ENCODE measurements around the gene C1QTNF9. TPM values are rescaled to one million over a fixed set of nuclear protein-coding genes. Genes with fewer than 3 reads are reported as not detected.

The C1QTNF9 gene
- total and polyA plus RNA-seq, 2 of the 4 experiments (the other 2 are of a cell fraction): 0.18 to 0.21 TPM

GRCh38 chr13:24348385-24348784 is 39.0 kb downstream of the C1QTNF9 start:
- WGBS, 2 experiments (ENCODE audit: extremely low coverage in 2 of 2, insufficient read length in 1 of 2): 20% methylated on average over 1 of the region's 5 CpGs; no CpG with 5 or more reads in 1 of the 2 experiments
- Histone ChIP-seq H3K36me3 (ENCODE audit: control insufficient read depth, insufficient read depth, low read length) (no peaks in the 10 kb centered on the region), H2BK20ac (ENCODE audit: low read depth, low read length) (no peak overlapping the region), H2BK15ac (ENCODE audit: low read depth, low read length) (no peak overlapping the region), H3K9me1 (ENCODE audit: insufficient read depth, low read length) (no peaks in the 10 kb centered on the region), H4K91ac (ENCODE audit: insufficient read depth, low read depth, low read length) (no peak overlapping the region), H3K27ac (ENCODE audit: insufficient read depth, low read length) (no peak overlapping the region), H3K27me3 (ENCODE audit: control insufficient read depth, insufficient read depth, low read length) (peaks cover 6% of the 10 kb centered on the region; the same call in 1 of the 2 replicates), H4K20me1 (ENCODE audit: insufficient read depth, low read length) (no peaks in the 10 kb centered on the region), H3K79me1 (ENCODE audit: low read depth in 1 of 2, low read length in 2 of 2) (no peaks in the 10 kb centered on the region), H3K56ac (ENCODE audit: extremely low read depth, insufficient read depth, low read length) (no peak overlapping the region), H4K8ac (ENCODE audit: low read depth in 2 of 2, low read length in 2 of 2) (no peak overlapping the region), H3K18ac (ENCODE audit: low read depth, low read length) (no peak overlapping the region), H3K9me3 (ENCODE audit: control insufficient read depth, insufficient read depth, low read length) (no peaks in the 10 kb centered on the region), H3K9ac (ENCODE audit: low read depth, low read length) (no peak overlapping the region), H2AK5ac (ENCODE audit: low read depth, low read length) (no peak overlapping the region), H3K4me2 (ENCODE audit: low read depth, low read length) (no peak overlapping the region), H3K4me1 (ENCODE audit: control insufficient read depth, insufficient read depth, low read length) (no peaks in the 10 kb centered on the region), H2BK5ac (ENCODE audit: low read depth, low read length, poor library complexity, severe bottlenecking) (no peak overlapping the region), H2AK9ac (replicated peaks; ENCODE audit: low read depth, low read length, poor library complexity) (peak overlapping the region; percentile 57), H3K23ac (ENCODE audit: low read depth, low read length) (no peak overlapping the region), H2BK120ac (ENCODE audit: low read depth, low read length) (no peak overlapping the region), H2AFZ (replicated peaks; ENCODE audit: low read length, poor library complexity) (no peak overlapping the region), H4K5ac (ENCODE audit: low read depth, low read length) (no peak overlapping the region), H3K4me3 (ENCODE audit: insufficient read depth, low read depth, low read length) (no peak overlapping the region), H3K14ac (replicated peaks; ENCODE audit: low read depth, low read length) (no peak overlapping the region), H3K4ac (ENCODE audit: low read depth, low read length) (no peak overlapping the region)
- no peak for ATAC-seq (ENCODE audit: low read depth)
- no TSS peak for BruUV-seq (replicated peaks)
- no peak for DNase-seq
- TF ChIP-seq CTCF (conservative IDR thresholded peaks at IDR 0.05; ENCODE audit: low read depth, low read length) (no peak), RCOR1 (IDR thresholded peaks at IDR 0.05; ENCODE audit: insufficient replicate concordance, low read length) (no peak), MAFK (IDR thresholded peaks at IDR 0.05; ENCODE audit: low read depth, low read length) (no peak), MAZ (IDR thresholded peaks at IDR 0.05; ENCODE audit: borderline replicate concordance, low read depth, low read length) (no peak), CEBPB (IDR thresholded peaks at IDR 0.05; ENCODE audit: low read depth, low read length) (no peak), MXI1 (IDR thresholded peaks at IDR 0.05; ENCODE audit: borderline replicate concordance, low read depth, low read length) (no peak), POLR2A (IDR thresholded peaks at IDR 0.05; ENCODE audit: low read depth, low read length) (no peak), USF2 (IDR thresholded peaks at IDR 0.05; ENCODE audit: low read depth, low read length) (no peak), ELK1 (IDR thresholded peaks at IDR 0.05; ENCODE audit: borderline replicate concordance, low read depth, low read length) (no peak)
- dilution Hi-C loops (cut with HindIII; ENCODE audit: low sequenced_read_pairs, unreplicated experiment): no loop called here
- intact Hi-C loops (cut with micrococcal nuclease): no loop called here
- ChIA-PET POLR2A (ENCODE audit: unreplicated experiment) (no interaction called here), CTCF (no interaction called here)
- in situ Hi-C loops (cut with MboI; ENCODE audit: low sequenced_read_pairs): no loop called here

Data from IMR-90 (cell line).